ENCODE measurements around the gene PSAT1. TPM values are rescaled to one million over a fixed set of nuclear protein-coding genes. Genes with fewer than 3 reads are reported as not detected.
A peak's percentile ranks its signal among the peaks of the same experiment; 100 is the strongest.

The PSAT1 gene
- total RNA-seq, 1 donor from 2014 or later, result 357 TPM

- Histone ChIP-seq H4K20me1 (ENCODE audit: low read depth) (no peaks in the 10 kb centered on the region), H3K4me3 (no peak overlapping the region), H3K4me1 (peaks cover 28% of the 10 kb centered on the region), H3F3A (ENCODE audit: low read depth) (peaks cover 25% of the 10 kb centered on the region), H3K9me3 (ENCODE audit: low read depth) (no peaks in the 10 kb centered on the region), H3K36me3 (no peaks in the 10 kb centered on the region), H3K4me2 (peak overlapping the region; percentile 55), H3K9ac (no peak overlapping the region), H2AFZ (replicated peaks) (no peak overlapping the region), H3K27ac (peak overlapping the region; percentile 50), H3K27me3 (no peaks in the 10 kb centered on the region), H3K79me2 (ENCODE audit: low read depth) (no peaks in the 10 kb centered on the region)
- H3K4me3 Mint-ChIP-seq, result no peak overlapping the region
- H3K4me1 Mint-ChIP-seq, result peaks cover 11% of the 10 kb centered on the region
- peaks cover 3% of the 10 kb centered on the region for H3K36me3 Mint-ChIP-seq
- H3K27ac Mint-ChIP-seq, result peak overlapping the region; percentile 48
- DNase-seq (ENCODE audit: low spot score), result peak; percentile 36
- no peaks in the 10 kb centered on the region for H3K9me3 Mint-ChIP-seq
- TF ChIP-seq CTCF (IDR thresholded peaks at IDR 0.05) (peak; percentile 80), EZH2phosphoT487 (IDR thresholded peaks at IDR 0.05) (no peak)
- peaks cover 3% of the 10 kb centered on the region for H3K27me3 Mint-ChIP-seq (ENCODE audit: insufficient read depth, low read depth)
Observed at GRCh38 chr9:78365748-78366697, 69.1 kb downstream of the PSAT1 start.

GRCh38 chr9:78366827-78367226 lies 69.9 kb downstream of the PSAT1 start:
- Histone ChIP-seq H4K20me1 (ENCODE audit: low read depth) (no peaks in the 10 kb centered on the region), H2AFZ (replicated peaks) (no peak overlapping the region), H3K9ac (no peak overlapping the region), H3K27ac (peak overlapping the region; percentile 50), H3K79me2 (ENCODE audit: low read depth) (no peaks in the 10 kb centered on the region), H3K4me3 (no peak overlapping the region), H3K27me3 (no peaks in the 10 kb centered on the region), H3K4me2 (peak overlapping the region; percentile 55), H3F3A (ENCODE audit: low read depth) (peaks cover 25% of the 10 kb centered on the region), H3K9me3 (ENCODE audit: low read depth) (no peaks in the 10 kb centered on the region), H3K4me1 (peaks cover 28% of the 10 kb centered on the region), H3K36me3 (no peaks in the 10 kb centered on the region)
- peaks cover 11% of the 10 kb centered on the region for H3K4me1 Mint-ChIP-seq
- no peaks in the 10 kb centered on the region for H3K9me3 Mint-ChIP-seq
- H3K27me3 Mint-ChIP-seq (ENCODE audit: insufficient read depth, low read depth), result peaks cover 3% of the 10 kb centered on the region
- peaks cover 3% of the 10 kb centered on the region for H3K36me3 Mint-ChIP-seq
- no peak overlapping the region for H3K27ac Mint-ChIP-seq
- peak; percentile 54 for DNase-seq (ENCODE audit: low spot score)
- TF ChIP-seq CTCF (IDR thresholded peaks at IDR 0.05) (no peak), EZH2 (IDR thresholded peaks at IDR 0.05) (no peak), EZH2phosphoT487 (IDR thresholded peaks at IDR 0.05) (no peak)
- no peak overlapping the region for H3K4me3 Mint-ChIP-seq

- Histone ChIP-seq H3K9ac (no peak overlapping the region), H3K4me2 (no peak overlapping the region), H3K4me3 (no peak overlapping the region), H4K20me1 (ENCODE audit: low read depth) (no peaks in the 10 kb centered on the region), H2AFZ (replicated peaks) (no peak overlapping the region), H3K36me3 (no peaks in the 10 kb centered on the region), H3K9me3 (ENCODE audit: low read depth) (no peaks in the 10 kb centered on the region), H3F3A (ENCODE audit: low read depth) (peaks cover 25% of the 10 kb centered on the region), H3K27ac (no peak overlapping the region), H3K27me3 (no peaks in the 10 kb centered on the region), H3K4me1 (peaks cover 28% of the 10 kb centered on the region), H3K79me2 (ENCODE audit: low read depth) (no peaks in the 10 kb centered on the region)
- H3K36me3 Mint-ChIP-seq, result peaks cover 3% of the 10 kb centered on the region
- H3K4me1 Mint-ChIP-seq, result peaks cover 11% of the 10 kb centered on the region
- TF ChIP-seq EZH2 (IDR thresholded peaks at IDR 0.05), result no peak
- TF ChIP-seq EZH2phosphoT487 (IDR thresholded peaks at IDR 0.05), result no peak
- no peak for DNase-seq (ENCODE audit: low spot score)
- H3K4me3 Mint-ChIP-seq, result no peak overlapping the region
- H3K27me3 Mint-ChIP-seq (ENCODE audit: insufficient read depth, low read depth), result peaks cover 3% of the 10 kb centered on the region
- no peak overlapping the region for H3K27ac Mint-ChIP-seq
- H3K9me3 Mint-ChIP-seq, result no peaks in the 10 kb centered on the region
Observed at GRCh38 chr9:78368236-78368635, 71.3 kb downstream of the PSAT1 start.
